Stomach (tissue), 9 donors: ENCODE data around the gene DAB1. TPM values are rescaled to one million over a fixed set of nuclear protein-coding genes. Genes with fewer than 3 reads are reported as not detected.

Experiments used
- DNase-seq, 2 donors: peaks; one replicate each; pipeline versions ENCODE4 v3.0.0 to v3.0.0-alpha.2; 2013 to 2019
- H3K27ac ChIP-seq, 5 donors: fragments of 200-600 bp in 4 of 5; sonication (generic) in 4 of 5; one replicate each; pipeline ENCODE4 v1.5.1; 2013 to 2019; ENCODE audit warnings: mild to moderate bottlenecking in 1 of 5, moderate library complexity in 1 of 5
- H3K27me3 ChIP-seq, 3 donors: fragments of 200-600 bp; sonication (generic); one replicate each; pipeline ENCODE4 v1.5.1; 2017 to 2019; ENCODE audit warnings: mixed run types in 1 of 3
- H3K36me3 ChIP-seq, 4 donors: fragments of 200-600 bp; sonication (generic); 1 replicate in 3 of 4; 2 replicates in 1 of 4; pipeline ENCODE4 v1.5.1; 2016 to 2019
- H3K4me1 ChIP-seq, 4 donors: fragments of 200-600 bp; sonication (generic); one replicate each; pipeline ENCODE4 v1.5.1; 2016 to 2019
- H3K4me3 ChIP-seq, 4 donors: fragments of 200-600 bp; sonication (generic) in 3 of 4; one replicate each; pipeline ENCODE4 v1.5.1; 2016 to 2019; ENCODE audit warnings: mild to moderate bottlenecking in 1 of 4
- H3K9me3 ChIP-seq, 4 donors: fragments of 200-600 bp; sonication (generic); one replicate each; pipeline ENCODE4 v1.5.1; 2016 to 2019
- CTCF ChIP-seq, 7 experiments: fragments of 450-650 bp in 4 of 7; fragments of 200-600 bp in 3 of 7; sonication (generic) in 3 of 7; IDR thresholded peaks; one replicate each; pipeline ENCODE4 v1.5.1; 2016 to 2019; ENCODE audit warnings: antibody characterized with exemption in 7 of 7, control low read depth in 2 of 7, mild to moderate bottlenecking in 1 of 7
- EP300 ChIP-seq: sonication (generic); formaldehyde crosslinking; IDR thresholded peaks from one replicate; pipeline ENCODE4 v1.6.1; 2017; ENCODE audit warnings: antibody characterized with exemption
- POLR2A ChIP-seq, 4 donors: fragments of 450-650 bp; IDR thresholded peaks; one replicate each; pipeline ENCODE4 v1.6.1; 2016; ENCODE audit warnings: antibody characterized with exemption in 4 of 4, control low read depth in 2 of 4, mild to moderate bottlenecking in 1 of 4, moderate library complexity in 1 of 4
- POLR2AphosphoS5 ChIP-seq, 3 donors: sonication (generic); formaldehyde crosslinking; IDR thresholded peaks; one replicate each; pipeline ENCODE4 v1.6.1; 2016; ENCODE audit warnings: antibody characterized with exemption in 3 of 3
- WGBS, 5 donors: extraction: QIAGEN DNeasy Blood & Tissue Kit in 3 of 5; methylation state at CpG; one replicate each; pipeline versions ENCODE4 v1.1.5 to v1.1.7; 2013 to 2018; 5-methylcytosine and 5-hydroxymethylcytosine counted together
- intact Hi-C: fragments of 100-400 bp; cut with DNase I; formaldehyde crosslinking; loops from one replicate; pipeline ENCODE4 v1.15.1; 2023; ENCODE audit warnings: low total_unique reads
- polyA plus RNA-seq, 3 donors: library from polyadenylated mRNA; stranded (reverse); fragments of 200-250 nt; gene quantifications; one replicate each; pipeline ENCODE4 v1.2.3, GENCODE V29; 2013
- total RNA-seq, 5 donors: library from RNA; depleted of rRNA; stranded (reverse); fragments of >200 nt; gene quantifications; one replicate each; pipeline versions ENCODE4 v1.1.0 to v1.2.3, GENCODE V29; 2014 to 2016
- donor health status: healthy with polysubstance abuse.
- donor health status: Bipolar disorder and iron deficiency.
- donor health status: healthy.

Gene DAB1
- total and polyA plus RNA-seq, 8 donors = under 0.01 to 3.5 (median 0.61) TPM; not detected in 1

GRCh38 chr1:57146100-57146499, 277.8 kb downstream of the DAB1 start:
- TF ChIP-seq CTCF (IDR thresholded peaks at IDR 0.05) (no peak), POLR2AphosphoS5 (IDR thresholded peaks at IDR 0.05) (no peak), POLR2A (IDR thresholded peaks at IDR 0.05) (no peak), EP300 (no peak)
- H3K36me3 ChIP-seq = no peaks in the 10 kb centered on the region
- DNase-seq = no peak
- no peaks in the 10 kb centered on the region for H3K9me3 ChIP-seq
- H3K27ac ChIP-seq = no peak overlapping the region
- intact Hi-C loops = no loop called here
- H3K4me3 ChIP-seq = no peak overlapping the region
- H3K4me1 ChIP-seq = no peaks in the 10 kb centered on the region
- no peaks in the 10 kb centered on the region for H3K27me3 ChIP-seq
- WGBS, 5 donors = 78 to 90% (median 87%) methylated on average over 2 of the region's 2 CpGs

GRCh38 chr1:57142999-57143398, 280.9 kb downstream of the DAB1 start:
- no peak overlapping the region for H3K4me3 ChIP-seq
- no peaks in the 10 kb centered on the region for H3K4me1 ChIP-seq
- TF ChIP-seq EP300 = no peak
- TF ChIP-seq POLR2A (IDR thresholded peaks at IDR 0.05) = no peak
- no peak for TF ChIP-seq CTCF (IDR thresholded peaks at IDR 0.05)
- no peak for TF ChIP-seq POLR2AphosphoS5 (IDR thresholded peaks at IDR 0.05)
- H3K36me3 ChIP-seq = no peaks in the 10 kb centered on the region
- 74 to 87% (median 82%) methylated on average over 2 of the region's 2 CpGs for WGBS, 5 donors
- intact Hi-C loops = no loop called here
- DNase-seq = no peak
- no peaks in the 10 kb centered on the region for H3K9me3 ChIP-seq
- no peak overlapping the region for H3K27ac ChIP-seq
- no peaks in the 10 kb centered on the region for H3K27me3 ChIP-seq

GRCh38 chr1:57142169-57142568, 281.7 kb downstream of the DAB1 start:
- Histone ChIP-seq H3K27ac (no peak overlapping the region), H3K4me3 (no peak overlapping the region), H3K9me3 (no peaks in the 10 kb centered on the region), H3K27me3 (no peaks in the 10 kb centered on the region), H3K4me1 (no peaks in the 10 kb centered on the region), H3K36me3 (no peaks in the 10 kb centered on the region)
- TF ChIP-seq CTCF (IDR thresholded peaks at IDR 0.05) (no peak), POLR2AphosphoS5 (IDR thresholded peaks at IDR 0.05) (no peak), EP300 (no peak), POLR2A (IDR thresholded peaks at IDR 0.05) (no peak)
- intact Hi-C loops = no loop called here
- 82 to 86% (median 83%) methylated on average over 2 of the region's 2 CpGs for WGBS, 5 donors
- no peak for DNase-seq

GRCh38 chr1:57138432-57139078, 285.3 kb downstream of the DAB1 start:
- no peaks in the 10 kb centered on the region for H3K4me1 ChIP-seq
- no peak overlapping the region for H3K4me3 ChIP-seq
- no peaks in the 10 kb centered on the region for H3K9me3 ChIP-seq
- no peaks in the 10 kb centered on the region for H3K27me3 ChIP-seq
- H3K36me3 ChIP-seq = no peaks in the 10 kb centered on the region
- intact Hi-C loops = no loop called here
- H3K27ac ChIP-seq = no peak overlapping the region
- no peak for DNase-seq
- 88 to 94% (median 94%) methylated on average over 2 of the region's 2 CpGs for WGBS, 5 donors
- TF ChIP-seq POLR2A (IDR thresholded peaks at IDR 0.05) = no peak
- TF ChIP-seq EP300 = no peak
- TF ChIP-seq POLR2AphosphoS5 (IDR thresholded peaks at IDR 0.05) = no peak
- TF ChIP-seq CTCF (IDR thresholded peaks at IDR 0.05) = no peak
